NCI-H2107 (cell line): Measurements from ENCODE around the gene ABCA8.

ENCODE experiments used
- DNase-seq: peaks from one replicate; lab custom pipeline; 2025; lab: John Stamatoyannopoulos, UW

Gene ABCA8

GRCh38 chr17:68867759-68868516 lies 87.3 kb downstream of the ABCA8 start:
- DNase-seq = no peak

- DNase-seq = no peak
Observed at GRCh38 chr17:68865584-68865983, 89.6 kb downstream of the ABCA8 start.

- DNase-seq = no peak
Observed at GRCh38 chr17:68863091-68863652, 92.0 kb downstream of the ABCA8 start.

- no peak for DNase-seq
Observed at GRCh38 chr17:68861602-68862001, 93.6 kb downstream of the ABCA8 start.

- DNase-seq = no peak
Observed at GRCh38 chr17:68860941-68861340, 94.3 kb downstream of the ABCA8 start.

GRCh38 chr17:68854452-68854851 lies 100.7 kb downstream of the ABCA8 start:
- no peak for DNase-seq

- DNase-seq = no peak
Observed at GRCh38 chr17:68853439-68853838, 101.8 kb downstream of the ABCA8 start.

- DNase-seq = no peak
Observed at GRCh38 chr17:68853036-68853435, 102.2 kb downstream of the ABCA8 start.

- no peak for DNase-seq
Observed at GRCh38 chr17:68851890-68852289, 103.3 kb downstream of the ABCA8 start.

- no peak for DNase-seq
Observed at GRCh38 chr17:68850749-68851510, 104.3 kb downstream of the ABCA8 start.

- no peak for DNase-seq
Observed at GRCh38 chr17:68849673-68850610, 105.2 kb downstream of the ABCA8 start.

GRCh38 chr17:68847711-68848110 lies 107.5 kb downstream of the ABCA8 start:
- DNase-seq = no peak

GRCh38 chr17:68843522-68843921 lies 111.7 kb downstream of the ABCA8 start:
- no peak for DNase-seq

GRCh38 chr17:68840073-68840472 lies 115.1 kb downstream of the ABCA8 start:
- DNase-seq = no peak

GRCh38 chr17:68835071-68835470 lies 120.1 kb downstream of the ABCA8 start:
- DNase-seq = no peak

- no peak for DNase-seq
Observed at GRCh38 chr17:68834328-68834836, 120.8 kb downstream of the ABCA8 start.

- DNase-seq = no peak
Observed at GRCh38 chr17:68832109-68832802, 122.9 kb downstream of the ABCA8 start.

- no peak for DNase-seq
Observed at GRCh38 chr17:68831170-68831569, 124.0 kb downstream of the ABCA8 start.

GRCh38 chr17:68830313-68830712 lies 124.9 kb downstream of the ABCA8 start:
- DNase-seq = no peak

- DNase-seq = no peak
Observed at GRCh38 chr17:68829211-68829610, 126.0 kb downstream of the ABCA8 start.

- no peak for DNase-seq
Observed at GRCh38 chr17:68824707-68825106, 130.5 kb downstream of the ABCA8 start.
